GM21737 (cell line): ENCODE data around the gene GYS1.
"Not testable (repeated sequence)": the region's sequence is repeated elsewhere in the genome, so short reads cannot be mapped to it uniquely, and the experiment has no call there.

Experiments used
- ATAC-seq: cut with Tn5 transposase; IDR thresholded peaks from one replicate; pipeline ENCODE4 v1.9.1; 2021; ENCODE audit warnings: mild to moderate bottlenecking, moderate library complexity; ENCODE audit not compliant: unreplicated experiment

The GYS1 gene

GRCh38 chr19:49018388-49019241 is 25.5 kb upstream of the GYS1 start:
- not testable (repeated sequence) for ATAC-seq

- no peak for ATAC-seq
Observed at GRCh38 chr19:49017666-49018351, 24.7 kb upstream of the GYS1 start.

- ATAC-seq: no peak
Observed at GRCh38 chr19:49017041-49017665, 24.0 kb upstream of the GYS1 start, which contains the start of gene LHB. Gene LHB, minus strand, starts transcription at chr19:49017091. Its CDS starts 10 bp downstream, at chr19:49017081.

GRCh38 chr19:49016067-49016839 is 23.1 kb upstream of the GYS1 start:
- no peak for ATAC-seq

- no peak for ATAC-seq
Observed at GRCh38 chr19:49014870-49015255, 21.8 kb upstream of the GYS1 start.

- no peak for ATAC-seq
Observed at GRCh38 chr19:49014123-49014869, 21.2 kb upstream of the GYS1 start.

GRCh38 chr19:49011194-49011593 is 18.1 kb upstream of the GYS1 start:
- no peak for ATAC-seq

GRCh38 chr19:49010453-49010852 is 17.3 kb upstream of the GYS1 start:
- ATAC-seq: no peak

- no peak for ATAC-seq
Observed at GRCh38 chr19:49009828-49010227, 16.7 kb upstream of the GYS1 start.

- no peak for ATAC-seq
Observed at GRCh38 chr19:49006905-49007304, 13.8 kb upstream of the GYS1 start.

GRCh38 chr19:49004964-49005614 is 12.0 kb upstream of the GYS1 start:
- ATAC-seq: no peak

- ATAC-seq: no peak
Observed at GRCh38 chr19:49004133-49004532, 11.0 kb upstream of the GYS1 start.

GRCh38 chr19:48999481-49000325 is 6.6 kb upstream of the GYS1 start:
- ATAC-seq: no peak

GRCh38 chr19:48997972-48998371 is 4.9 kb upstream of the GYS1 start:
- no peak for ATAC-seq

- no peak for ATAC-seq
Observed at GRCh38 chr19:48994035-48994386, 902 bp upstream of the GYS1 start.

GRCh38 chr19:48992581-48993174 is 431 bp downstream of the GYS1 start:
- peak; percentile 9 for ATAC-seq

GRCh38 chr19:48991873-48992580 is 1.1 kb downstream of the GYS1 start:
- ATAC-seq: no peak
